Omental fat pad (tissue), 4 donors: ENCODE results near the gene LMCD1. TPM values are rescaled to one million over a fixed set of nuclear protein-coding genes. Genes with fewer than 3 reads are reported as not detected.

Experiments
- ATAC-seq: fragments of 150-250 bp; one replicate; pipeline ENCODE4 v1.9.1; 2016; ENCODE audit warnings: mild to moderate bottlenecking, moderate library complexity; ENCODE audit not compliant: low FRiP score
- DNase-seq: peaks from one replicate; pipeline ENCODE4 v3.0.0-alpha.2; 2019; ENCODE audit warnings: low spot score
- total RNA-seq, 4 donors: library from RNA; depleted of rRNA; stranded (reverse); fragments of >200 nt; gene quantifications; one replicate each; pipeline ENCODE4 v1.1.0, GENCODE V29; 2016
- TF ChIP-seq, protein P1 (sequence below), 3 donors: fragments of 450-650 bp; IDR thresholded peaks; one replicate each; pipeline ENCODE4 v1.5.1; 2016 to 2017; ENCODE audit warnings: antibody characterized with exemption in 3 of 3, mild to moderate bottlenecking in 3 of 3, moderate library complexity in 2 of 3

LMCD1 gene
- total RNA-seq, 4 donors from 2014 or later, result 135 to 1,380 (median 270) TPM

GRCh38 chr3:8589880-8590556 is 88.4 kb downstream of the LMCD1 start:
- no peak for ATAC-seq
- TF ChIP-seq, protein P1, sequence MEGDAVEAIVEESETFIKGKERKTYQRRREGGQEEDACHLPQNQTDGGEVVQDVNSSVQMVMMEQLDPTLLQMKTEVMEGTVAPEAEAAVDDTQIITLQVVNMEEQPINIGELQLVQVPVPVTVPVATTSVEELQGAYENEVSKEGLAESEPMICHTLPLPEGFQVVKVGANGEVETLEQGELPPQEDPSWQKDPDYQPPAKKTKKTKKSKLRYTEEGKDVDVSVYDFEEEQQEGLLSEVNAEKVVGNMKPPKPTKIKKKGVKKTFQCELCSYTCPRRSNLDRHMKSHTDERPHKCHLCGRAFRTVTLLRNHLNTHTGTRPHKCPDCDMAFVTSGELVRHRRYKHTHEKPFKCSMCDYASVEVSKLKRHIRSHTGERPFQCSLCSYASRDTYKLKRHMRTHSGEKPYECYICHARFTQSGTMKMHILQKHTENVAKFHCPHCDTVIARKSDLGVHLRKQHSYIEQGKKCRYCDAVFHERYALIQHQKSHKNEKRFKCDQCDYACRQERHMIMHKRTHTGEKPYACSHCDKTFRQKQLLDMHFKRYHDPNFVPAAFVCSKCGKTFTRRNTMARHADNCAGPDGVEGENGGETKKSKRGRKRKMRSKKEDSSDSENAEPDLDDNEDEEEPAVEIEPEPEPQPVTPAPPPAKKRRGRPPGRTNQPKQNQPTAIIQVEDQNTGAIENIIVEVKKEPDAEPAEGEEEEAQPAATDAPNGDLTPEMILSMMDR (IDR thresholded peaks at IDR 0.05), result no peak
- no peak for DNase-seq

GRCh38 chr3:8593021-8593827 is 91.6 kb downstream of the LMCD1 start:
- TF ChIP-seq, protein P1 (IDR thresholded peaks at IDR 0.05), result no peak
- DNase-seq, result no peak
- peak; percentile 39 for ATAC-seq

DNA sequence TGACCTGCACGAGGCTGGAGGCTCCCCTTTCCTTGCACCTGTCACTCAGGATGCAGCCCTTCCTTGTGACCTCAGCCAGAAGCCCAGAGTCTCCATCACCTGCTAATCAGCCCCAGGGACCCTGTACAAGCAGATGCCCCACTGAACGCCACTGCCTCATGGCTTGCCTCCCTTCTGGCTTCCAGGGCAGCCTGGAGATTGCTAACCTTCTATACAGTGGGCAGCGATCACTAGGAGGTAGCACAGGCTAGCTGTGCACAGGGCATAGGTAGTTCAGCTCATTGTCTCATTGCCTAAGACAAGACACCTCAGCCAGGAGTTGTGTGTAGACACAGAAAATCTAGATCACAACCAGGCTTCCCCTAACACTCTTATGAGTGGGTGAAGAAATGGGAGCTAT is 93.6 kb downstream of the LMCD1 start:
- no peak for DNase-seq
- no peak for ATAC-seq
- TF ChIP-seq, protein P1 (IDR thresholded peaks at IDR 0.05), result no peak

DNA sequence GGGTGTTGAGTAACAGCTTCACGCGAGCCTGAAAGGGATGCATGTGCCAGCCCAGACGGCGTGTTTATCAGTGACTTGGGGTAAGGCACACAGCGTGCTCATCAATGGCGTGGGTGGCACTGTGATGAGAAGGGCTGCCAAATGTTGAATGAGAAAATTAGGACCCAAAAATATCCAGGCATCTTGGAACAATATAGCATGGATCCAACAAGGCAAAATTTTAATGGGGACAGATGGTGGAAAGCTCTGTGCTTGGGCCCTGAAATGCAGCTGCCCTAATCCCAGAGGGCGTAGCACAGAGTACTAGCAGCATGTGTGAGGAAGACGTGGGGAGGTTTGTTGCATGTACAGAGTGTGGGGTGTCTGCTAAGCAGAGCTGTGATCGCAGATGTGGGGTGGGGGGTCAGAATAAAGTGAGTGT is 94.1 kb downstream of the LMCD1 start:
- TF ChIP-seq, protein P1 (IDR thresholded peaks at IDR 0.05), result no peak
- DNase-seq, result no peak
- no peak for ATAC-seq

DNA sequence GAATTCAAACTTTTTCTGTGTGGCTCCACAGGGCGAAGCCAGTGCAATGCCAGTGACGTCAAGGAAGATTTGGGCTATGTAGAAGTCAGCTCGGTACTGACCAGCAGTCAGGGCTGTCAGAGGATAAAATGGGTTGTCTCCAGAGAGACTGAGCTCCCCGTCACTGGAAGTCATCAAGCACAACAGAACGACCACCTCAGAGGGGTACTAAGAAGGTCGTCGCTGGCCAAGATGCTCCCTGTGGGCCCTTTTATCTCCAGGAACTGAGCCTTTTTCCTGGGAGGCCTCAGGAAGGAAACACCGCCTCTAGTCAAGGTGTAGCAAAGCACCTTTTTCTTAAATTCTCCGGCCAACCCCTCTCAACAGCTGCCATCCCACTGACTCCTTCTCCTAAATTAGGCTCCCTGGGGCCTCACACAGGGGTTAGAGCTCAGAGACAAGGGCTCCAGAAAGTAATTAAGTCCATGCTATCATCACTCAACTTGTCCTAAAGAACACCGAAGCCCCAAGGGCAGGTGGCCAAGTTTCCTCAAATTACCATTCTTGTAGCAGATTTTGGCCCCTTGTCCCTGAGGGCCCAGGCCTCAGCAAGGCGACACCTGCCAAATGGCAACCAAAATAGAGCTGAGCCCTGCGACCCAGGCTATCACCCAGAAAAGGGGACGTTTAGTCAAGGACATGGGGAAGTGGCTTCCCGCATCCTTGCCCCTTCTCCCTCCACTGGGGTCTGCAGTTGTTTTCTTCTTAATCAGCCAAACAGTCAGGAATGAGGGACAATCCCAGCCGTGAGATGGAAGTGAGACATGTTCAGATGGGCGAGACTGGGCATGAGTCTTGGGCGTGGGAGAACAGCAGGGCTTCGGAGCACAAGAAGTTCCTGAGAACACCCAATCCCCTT is 94.9 kb downstream of the LMCD1 start:
- TF ChIP-seq, protein P1 (IDR thresholded peaks at IDR 0.05), result no peak
- DNase-seq (no peak), ATAC-seq (no peak)

GRCh38 chr3:8597219-8597853 is 95.7 kb downstream of the LMCD1 start:
- TF ChIP-seq, protein P1 (IDR thresholded peaks at IDR 0.05), result no peak
- no peak for DNase-seq
- no peak for ATAC-seq
